ENCODE measurements around the gene GNAT2. TPM values are rescaled to one million over a fixed set of nuclear protein-coding genes. Genes with fewer than 3 reads are reported as not detected.

GNAT2 gene
- total RNA-seq, 1 donor from 2014 or later = 0.26 TPM

Other genes with a start within 250 kb of the GNAT2 start
- 7.9 and 31.1 TPM in 2 replicates for gene SORT1, start 221.7 kb downstream of the GNAT2 start, total RNA-seq
- gene PSMA5, start 193.2 kb downstream of the GNAT2 start, total RNA-seq = 31.0 and 42.9 TPM in 2 replicates
- not detected in 2 replicates for gene SYPL2, start 153.1 kb downstream of the GNAT2 start, total RNA-seq
- 0.64 and 1.3 TPM in 2 replicates for gene ATXN7L2, start 135.7 kb downstream of the GNAT2 start, total RNA-seq
- 5.0 and 8.1 TPM in 2 replicates for gene CYB561D1, start 125.5 kb downstream of the GNAT2 start, total RNA-seq
- gene AMIGO1, start 109.9 kb downstream of the GNAT2 start, total RNA-seq = 0.13 and 0.26 TPM in 2 replicates
- not detected in 2 replicates for gene GPR61, start 79.7 kb downstream of the GNAT2 start, total RNA-seq
- 18.7 and 21.6 TPM in 2 replicates for gene GNAI3, start 71.0 kb downstream of the GNAT2 start, total RNA-seq
- gene AMPD2, start 221 bp upstream of the GNAT2 start, total RNA-seq = 14.8 and 21.9 TPM in 2 replicates
- gene GSTM4, start 36.5 kb upstream of the GNAT2 start, total RNA-seq = 0.53 and 1.9 TPM in 2 replicates
- 0.26 TPM in 2 replicates for gene GSTM2, start 48.4 kb upstream of the GNAT2 start, total RNA-seq
- 0.90 and 2.6 TPM in 2 replicates for gene GSTM1, start 68.2 kb upstream of the GNAT2 start, total RNA-seq
- not detected in 2 replicates for gene GSTM5, start 92.6 kb upstream of the GNAT2 start, total RNA-seq
- gene GSTM3, start 121.4 kb upstream of the GNAT2 start, total RNA-seq = 4.7 TPM in 2 replicates
- gene EPS8L3, start 144.3 kb upstream of the GNAT2 start, total RNA-seq = not detected in 2 replicates